H9 (cell line): ENCODE measurements around the gene USB1. TPM values are rescaled to one million over a fixed set of nuclear protein-coding genes. Genes with fewer than 3 reads are reported as not detected.

Source experiments
- DNase-seq: peaks from one replicate; pipeline ENCODE4 v3.0.0-alpha.2; 2017
- H2AFZ ChIP-seq: one replicate; pipeline ENCODE4 v1.6.1; 2013; ENCODE audit warnings: mild to moderate bottlenecking, low read length, control low read depth, moderate library complexity
- H2AK5ac ChIP-seq: 2 replicates; pipeline ENCODE4 v1.6.1; 2013; ENCODE audit warnings: low read length, control low read depth, mixed read lengths; ENCODE audit not compliant: insufficient read length
- H2BK120ac ChIP-seq: one replicate; pipeline ENCODE4 v1.6.1; 2013; ENCODE audit warnings: low read depth, mild to moderate bottlenecking, low read length, control low read depth, inconsistent platforms; ENCODE audit not compliant: poor library complexity, severe bottlenecking
- H2BK12ac ChIP-seq: 2 replicates; pipeline ENCODE4 v1.6.1; 2013; ENCODE audit warnings: low read length, control low read depth, mixed read lengths, low read depth; ENCODE audit not compliant: insufficient read length
- H2BK15ac ChIP-seq: 2 replicates; pipeline ENCODE4 v1.6.1; 2013; ENCODE audit warnings: low read depth, low read length, control low read depth
- H2BK20ac ChIP-seq: one replicate; pipeline ENCODE4 v1.6.1; 2013; ENCODE audit warnings: low read depth, mild to moderate bottlenecking, low read length, control low read depth, inconsistent platforms; ENCODE audit not compliant: poor library complexity, severe bottlenecking
- H2BK5ac ChIP-seq: 2 replicates; pipeline ENCODE4 v1.6.1; 2013; ENCODE audit warnings: low read length, control low read depth, mixed read lengths; ENCODE audit not compliant: insufficient read length
- H3K14ac ChIP-seq: 2 replicates; pipeline ENCODE4 v1.6.1; 2013; ENCODE audit warnings: low read length, control low read depth; ENCODE audit not compliant: insufficient read depth
- H3K18ac ChIP-seq: 2 replicates; pipeline ENCODE4 v1.6.1; 2013; ENCODE audit warnings: low read depth, mild to moderate bottlenecking, mixed read lengths, low read length, control low read depth; ENCODE audit not compliant: insufficient read length
- H3K23ac ChIP-seq: 2 replicates; pipeline ENCODE4 v1.6.1; 2013; ENCODE audit warnings: low read length, control low read depth, mixed read lengths, low read depth; ENCODE audit not compliant: insufficient read length
- H3K23me2 ChIP-seq: 2 replicates; pipeline ENCODE4 v1.6.1; 2013; ENCODE audit warnings: low read depth, mild to moderate bottlenecking, mixed read lengths, low read length, control low read depth; ENCODE audit not compliant: insufficient read length, poor library complexity, severe bottlenecking
- H3K27ac ChIP-seq: 2 replicates; pipeline ENCODE4 v1.5.1; 2013; ENCODE audit warnings: low read length, control low read depth, mixed read lengths, low read depth; ENCODE audit not compliant: insufficient read length
- H3K27me3 ChIP-seq: 2 replicates; pipeline ENCODE4 v1.6.1; 2013; ENCODE audit warnings: low read length, control low read depth, inconsistent platforms; ENCODE audit not compliant: insufficient read depth
- H3K4ac ChIP-seq: 2 replicates; pipeline ENCODE4 v1.6.1; 2013; ENCODE audit warnings: low read depth, mild to moderate bottlenecking, control low read depth, inconsistent platforms, low read length, moderate library complexity
- H3K4me1 ChIP-seq: 2 replicates; pipeline ENCODE4 v1.6.1; 2013; ENCODE audit warnings: low read length, control low read depth, inconsistent platforms; ENCODE audit not compliant: insufficient read depth
- H3K4me2 ChIP-seq: 2 replicates; pipeline ENCODE4 v1.6.1; 2013; ENCODE audit warnings: low read length, control low read depth, mixed read lengths; ENCODE audit not compliant: insufficient read length, insufficient read depth
- H3K56ac ChIP-seq: 2 replicates; pipeline ENCODE4 v1.6.1; 2013; ENCODE audit warnings: low read depth, mild to moderate bottlenecking, mixed read lengths, low read length, control low read depth; ENCODE audit not compliant: insufficient read length
- H3K79me1 ChIP-seq: 2 replicates; pipeline ENCODE4 v1.6.1; 2013; ENCODE audit warnings: low read depth, mild to moderate bottlenecking, moderate library complexity, low read length, control low read depth, inconsistent platforms; ENCODE audit not compliant: insufficient read depth, poor library complexity, severe bottlenecking
- H3K79me2 ChIP-seq: 2 replicates; pipeline ENCODE4 v1.6.1; 2013; ENCODE audit warnings: low read length, control low read depth, inconsistent platforms; ENCODE audit not compliant: insufficient read depth
- H3K9ac ChIP-seq: 2 replicates; pipeline ENCODE4 v1.6.1; 2013; ENCODE audit warnings: low read length, control low read depth, mixed read lengths; ENCODE audit not compliant: insufficient read length; ENCODE audit errors: extremely low read depth
- H3K9me3 ChIP-seq: one replicate; pipeline ENCODE4 v1.6.1; 2013; ENCODE audit warnings: low read depth, low read length, inconsistent platforms; ENCODE audit not compliant: control insufficient read depth
- H3T11ph ChIP-seq: one replicate; pipeline ENCODE4 v1.6.1; 2013; ENCODE audit warnings: mild to moderate bottlenecking, low read length, control low read depth, inconsistent platforms
- H4K20me1 ChIP-seq: one replicate; pipeline ENCODE4 v1.6.1; 2013; ENCODE audit not compliant: control insufficient read depth, insufficient read length, insufficient read depth
- H4K5ac ChIP-seq: 2 replicates; pipeline ENCODE4 v1.6.1; 2013; ENCODE audit warnings: low read depth, mild to moderate bottlenecking, mixed read lengths, low read length, control low read depth; ENCODE audit not compliant: insufficient read length
- H4K8ac ChIP-seq: replicated peaks from 2 replicates; pipeline ENCODE4 v1.6.1; 2013; ENCODE audit warnings: low read length, control low read depth, mixed read lengths, low read depth; ENCODE audit not compliant: insufficient read length
- H4K91ac ChIP-seq: 2 replicates; pipeline ENCODE4 v1.6.1; 2013; ENCODE audit warnings: low read depth, mild to moderate bottlenecking, moderate library complexity, mixed read lengths, low read length, control low read depth; ENCODE audit not compliant: insufficient read length
- H3K27ac Mint-ChIP-seq, 3 experiments: 2 replicates in 2 of 3; 3 replicates in 1 of 3; pipeline ENCODE4 v1.8.0; 2020 to 2021; ENCODE audit warnings: mixed read lengths in 3 of 3, mild to moderate bottlenecking in 1 of 3, moderate library complexity in 1 of 3
- H3K27me3 Mint-ChIP-seq: 2 replicates; pipeline ENCODE4 v1.8.0; 2021; ENCODE audit warnings: low read depth, mild to moderate bottlenecking, moderate library complexity, mixed read lengths
- H3K36me3 Mint-ChIP-seq, 3 experiments: 2 replicates in 2 of 3; 3 replicates in 1 of 3; pipeline ENCODE4 v1.8.0; 2020 to 2021; ENCODE audit warnings: low read depth in 3 of 3, mixed read lengths in 3 of 3; ENCODE audit not compliant: insufficient read depth in 1 of 3
- H3K4me1 Mint-ChIP-seq, 2 experiments: 2 replicates each; pipeline ENCODE4 v1.8.0; 2020; ENCODE audit warnings: mixed read lengths in 2 of 2
- H3K4me3 Mint-ChIP-seq, 2 experiments: 2 replicates in 1 of 2; 3 replicates in 1 of 2; pipeline ENCODE4 v1.8.0; 2020 to 2021; ENCODE audit warnings: mild to moderate bottlenecking in 2 of 2, mixed read lengths in 2 of 2, moderate library complexity in 1 of 2
- H3K9me3 Mint-ChIP-seq, 2 experiments: 2 replicates in 1 of 2; 3 replicates in 1 of 2; pipeline ENCODE4 v1.8.0; 2020; ENCODE audit warnings: mild to moderate bottlenecking in 2 of 2, mixed read lengths in 2 of 2, moderate library complexity in 1 of 2
- CTCF ChIP-seq: fragments of 200-600 bp; sonication (generic); conservative IDR thresholded peaks from 3 replicates; pipeline ENCODE4 v1.8.0; 2021; ENCODE audit warnings: antibody characterized with exemption, mild to moderate bottlenecking
- WGBS: extraction: QIAGEN DNeasy Blood & Tissue Kit; methylation state at CpG from one replicate; pipeline ENCODE4 v1.1.7; 2013; ENCODE audit warnings: missing lambda C conversion rate, low lambda C conversion rate, mixed read lengths; ENCODE audit not compliant: insufficient read length; ENCODE audit errors: extremely low coverage; 5-methylcytosine and 5-hydroxymethylcytosine counted together
- total RNA-seq: library from RNA; stranded (reverse); gene quantifications from 2 replicates; pipeline ENCODE4 v1.2.1, GENCODE V29; 2021

USB1 gene
- total RNA-seq, 1 experiment from 2014 or later, result 65.0 TPM

DNA sequence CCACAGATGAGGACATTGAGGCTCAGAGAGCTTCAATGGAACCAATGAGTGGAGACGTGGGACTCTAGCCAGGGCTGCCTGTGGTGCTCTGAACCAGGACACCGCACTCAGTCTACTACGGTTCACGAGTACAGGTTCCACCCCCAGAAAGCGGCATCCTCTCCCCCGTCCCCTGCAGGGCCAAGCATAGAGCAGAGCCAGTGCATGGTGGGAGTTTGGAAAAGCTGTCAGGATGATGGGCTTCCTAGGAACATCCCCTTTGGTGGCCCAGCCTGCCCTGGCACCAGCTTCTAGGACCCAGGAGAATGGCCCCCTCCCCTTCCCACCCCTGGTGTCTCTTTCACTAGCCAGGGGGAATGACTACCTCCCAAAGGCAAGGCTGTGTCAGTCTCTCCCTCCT is 9.1 kb upstream of the USB1 start:
- Histone ChIP-seq H3K4ac (no peak overlapping the region), H2AFZ (no peak overlapping the region), H3K4me1 (no peaks in the 10 kb centered on the region; the same call in 1 of the 2 replicates), H3K9ac (no peak overlapping the region), H3K27ac (no peak overlapping the region), H3K23ac (no peak overlapping the region), H2BK15ac (no peak overlapping the region), H2BK20ac (no peak overlapping the region), H3K79me2 (no peaks in the 10 kb centered on the region), H3K4me2 (no peak overlapping the region), H4K5ac (no peak overlapping the region), H3K14ac (no peak overlapping the region), H2BK120ac (no peak overlapping the region), H3K23me2 (no peaks in the 10 kb centered on the region), H3K18ac (no peak overlapping the region), H3K56ac (no peak overlapping the region), H4K20me1 (no peaks in the 10 kb centered on the region), H3K9me3 (no peaks in the 10 kb centered on the region), H4K8ac (no peak overlapping the region), H4K91ac (no peak overlapping the region), H3K27me3 (no peaks in the 10 kb centered on the region), H3K79me1 (no peaks in the 10 kb centered on the region), H2BK5ac (no peak overlapping the region), H2AK5ac (no peak overlapping the region), H3T11ph (no peak overlapping the region), H2BK12ac (no peak overlapping the region)
- Mint-ChIP-seq H3K36me3 (peaks cover 0 to 5% (median 4%) of the 10 kb centered on the region in 3 experiments; a peak in 5 of 7 replicates), H3K9me3 (no peaks in the 10 kb centered on the region), H3K4me3 (peak overlapping the region in 1 of 2 experiments; percentile 31; a peak in 1 of 5 replicates), H3K27ac (no peak overlapping the region), H3K4me1 (peaks cover 7 to 8% of the 10 kb centered on the region in 2 experiments), H3K27me3 (peaks cover 16% of the 10 kb centered on the region)
- TF ChIP-seq CTCF, result no peak
- no CpG with 5 or more reads among the region's 6 CpGs for WGBS
- DNase-seq, result no peak
